GM18507 (cell line): ENCODE results near the gene RGS6.

Experiments used
- DNase-seq: peaks from one replicate; pipeline ENCODE4 v3.0.0; 2011; ENCODE audit warnings: low read depth; ENCODE audit not compliant: insufficient read length; ENCODE audit errors: extremely low spot score
- FAIRE-seq: peaks from 2 replicates; lab custom pipeline; 2011; peaks lifted over from hg19 to GRCh38; lab: Jason Lieb, UNC

The RGS6 gene

DNA sequence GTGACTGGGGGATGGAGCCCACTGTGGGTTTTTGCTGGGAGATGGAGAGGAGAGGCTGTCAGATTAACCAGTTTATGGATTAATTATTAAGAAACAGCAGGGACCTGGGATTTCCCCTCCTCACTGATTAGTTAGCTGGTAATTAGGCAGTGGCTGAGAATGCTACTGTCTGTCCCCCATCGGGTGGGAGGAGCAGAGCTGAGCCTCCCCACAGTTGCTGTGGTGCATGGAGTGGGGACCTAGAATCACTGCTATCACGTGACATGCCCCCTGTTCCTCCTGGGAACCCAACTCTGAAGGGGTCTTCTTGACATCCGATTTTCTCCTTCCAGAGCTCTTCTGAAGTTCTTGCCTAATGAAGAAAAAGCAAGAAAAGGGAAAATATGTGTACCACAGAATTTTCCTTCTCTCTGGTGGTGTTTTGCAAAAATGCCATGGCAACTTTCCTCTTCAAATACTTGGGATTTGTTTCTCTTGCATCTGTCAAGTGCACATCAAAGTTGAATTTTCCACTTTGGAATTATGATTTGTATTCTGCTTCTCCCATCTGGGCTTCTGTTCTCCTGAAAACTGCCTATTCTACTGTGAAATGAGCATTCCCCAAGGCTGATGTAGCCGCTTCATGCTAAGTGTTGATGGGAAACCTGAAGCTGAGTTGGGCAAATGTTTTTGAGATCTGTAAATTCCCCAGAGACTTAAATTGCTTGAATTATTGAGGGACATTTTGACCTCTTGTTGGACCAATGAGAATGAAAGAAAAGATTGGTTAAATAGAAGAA, 264.2 kb downstream of the RGS6 start:
- FAIRE-seq: no peak
- no peak for DNase-seq

DNA sequence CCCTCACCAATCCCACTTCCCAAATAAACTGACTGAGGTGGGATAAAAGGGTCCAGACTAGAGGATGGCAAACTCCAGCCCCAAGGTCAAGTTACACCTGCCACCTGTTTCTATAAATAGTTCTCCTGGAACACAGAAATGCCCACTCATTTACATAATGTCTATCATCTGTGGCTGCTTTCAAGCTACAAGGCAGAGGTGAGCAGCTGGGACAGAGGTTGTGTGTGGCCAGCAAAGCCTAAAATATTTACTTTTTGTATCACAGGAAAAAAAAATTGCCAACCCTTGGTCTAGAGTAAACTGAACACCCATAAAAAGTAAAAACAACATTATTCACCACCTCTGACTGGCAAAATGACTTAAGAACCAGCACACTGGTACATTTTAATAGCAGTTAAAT, 269.4 kb downstream of the RGS6 start:
- FAIRE-seq: no peak
- no peak for DNase-seq

DNA sequence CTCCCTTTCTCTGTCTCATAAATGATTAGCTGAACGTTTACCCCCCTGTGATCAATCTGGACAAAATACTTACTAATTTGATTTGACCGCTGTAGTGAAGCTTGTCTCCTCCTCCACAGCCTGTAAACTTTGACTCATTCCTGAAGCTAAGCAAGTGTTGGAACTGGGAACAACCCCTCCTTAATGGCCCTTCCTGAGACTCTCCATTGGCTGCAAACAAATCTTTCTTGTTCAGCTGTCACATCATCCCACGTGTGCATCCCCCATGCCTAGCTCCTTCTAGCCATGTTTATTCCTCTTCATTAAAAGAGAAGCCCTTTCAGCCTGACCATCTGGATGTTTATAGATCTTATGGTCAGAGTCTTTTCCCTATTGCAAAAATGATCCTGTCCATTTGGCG, 281.2 kb downstream of the RGS6 start:
- DNase-seq: no peak
- no peak for FAIRE-seq

DNA sequence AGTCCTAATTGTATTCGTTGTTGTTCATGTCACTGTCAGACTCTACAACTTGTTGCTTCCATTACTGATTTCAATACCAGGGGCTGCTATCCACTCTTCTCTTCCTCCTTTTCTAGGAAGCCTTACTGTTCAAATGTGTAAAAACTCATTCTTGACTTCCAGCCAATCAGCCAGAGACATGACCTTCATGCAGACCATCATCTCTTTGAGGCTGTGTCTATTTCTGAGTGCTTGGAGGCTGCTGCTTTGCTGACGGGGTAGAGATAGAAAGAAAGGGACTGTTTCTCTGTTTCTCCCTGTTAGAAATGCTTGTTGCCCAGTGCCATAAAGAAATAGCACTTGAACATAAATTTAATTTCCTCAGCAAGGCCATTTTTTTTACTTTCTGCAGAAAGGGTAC, 282.9 kb downstream of the RGS6 start:
- no peak for FAIRE-seq
- no peak for DNase-seq

DNA sequence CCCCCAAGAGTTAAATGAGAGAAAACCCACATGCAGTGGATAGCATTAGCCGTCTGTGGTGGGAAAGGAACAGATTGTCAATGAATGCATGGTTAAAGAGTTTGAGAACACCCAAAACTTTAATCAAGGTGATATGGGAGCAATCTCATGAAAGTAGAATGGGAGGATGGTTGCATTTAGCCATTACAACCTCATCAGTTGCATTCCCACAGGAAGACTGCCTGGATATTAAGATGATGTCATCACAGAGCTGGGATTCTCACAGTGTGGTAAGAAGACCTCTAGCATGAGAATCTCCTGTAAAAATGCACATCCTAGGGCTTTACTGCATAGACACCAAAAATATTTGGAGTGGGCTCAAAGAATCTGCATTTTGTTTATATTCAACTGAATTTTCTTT, 284.9 kb downstream of the RGS6 start:
- DNase-seq: no peak
- FAIRE-seq: no peak

DNA sequence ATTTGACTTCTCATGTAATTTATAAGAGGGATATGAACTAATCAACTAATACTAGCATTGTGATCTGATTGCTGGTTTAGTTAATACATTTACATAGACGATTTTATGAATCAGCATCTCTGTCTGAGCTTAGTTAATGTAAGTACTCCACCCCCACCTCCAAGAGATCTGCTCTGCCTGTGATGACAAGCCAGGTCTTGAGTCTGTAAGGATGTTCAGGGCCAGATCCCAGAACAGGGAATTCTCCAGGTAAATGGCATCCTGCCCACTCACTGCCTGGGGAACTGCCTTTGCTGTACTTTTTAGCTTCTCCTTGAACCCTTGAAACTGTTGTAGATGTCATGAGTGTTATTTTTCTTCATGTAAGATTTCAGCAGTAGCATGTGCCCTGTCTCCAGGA, 289.8 kb downstream of the RGS6 start:
- no peak for FAIRE-seq

DNA sequence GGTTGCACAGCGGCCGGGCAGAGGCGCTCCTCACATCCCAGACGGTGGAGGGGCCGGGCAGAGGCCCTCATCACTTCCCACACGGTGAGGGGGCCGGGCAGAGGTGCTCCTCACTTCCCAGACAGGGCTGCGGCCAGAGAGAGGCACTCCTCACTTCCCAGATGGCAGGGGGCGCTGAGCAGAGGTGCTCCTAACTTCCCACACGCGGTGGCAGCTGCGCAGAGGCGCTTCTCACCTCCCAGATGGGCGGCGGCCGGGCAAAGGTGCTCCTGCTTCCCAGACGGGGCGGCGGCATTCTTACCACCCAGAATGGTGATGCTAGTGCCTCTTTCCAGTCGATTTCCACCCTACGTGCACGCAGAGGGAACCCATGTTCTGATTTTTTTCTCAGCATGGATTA, 304.4 kb downstream of the RGS6 start:
- FAIRE-seq: no peak
- no peak for DNase-seq

More for the DNA sequence above, 289.8 kb downstream of the RGS6 start:
- DNase-seq: no peak

DNA sequence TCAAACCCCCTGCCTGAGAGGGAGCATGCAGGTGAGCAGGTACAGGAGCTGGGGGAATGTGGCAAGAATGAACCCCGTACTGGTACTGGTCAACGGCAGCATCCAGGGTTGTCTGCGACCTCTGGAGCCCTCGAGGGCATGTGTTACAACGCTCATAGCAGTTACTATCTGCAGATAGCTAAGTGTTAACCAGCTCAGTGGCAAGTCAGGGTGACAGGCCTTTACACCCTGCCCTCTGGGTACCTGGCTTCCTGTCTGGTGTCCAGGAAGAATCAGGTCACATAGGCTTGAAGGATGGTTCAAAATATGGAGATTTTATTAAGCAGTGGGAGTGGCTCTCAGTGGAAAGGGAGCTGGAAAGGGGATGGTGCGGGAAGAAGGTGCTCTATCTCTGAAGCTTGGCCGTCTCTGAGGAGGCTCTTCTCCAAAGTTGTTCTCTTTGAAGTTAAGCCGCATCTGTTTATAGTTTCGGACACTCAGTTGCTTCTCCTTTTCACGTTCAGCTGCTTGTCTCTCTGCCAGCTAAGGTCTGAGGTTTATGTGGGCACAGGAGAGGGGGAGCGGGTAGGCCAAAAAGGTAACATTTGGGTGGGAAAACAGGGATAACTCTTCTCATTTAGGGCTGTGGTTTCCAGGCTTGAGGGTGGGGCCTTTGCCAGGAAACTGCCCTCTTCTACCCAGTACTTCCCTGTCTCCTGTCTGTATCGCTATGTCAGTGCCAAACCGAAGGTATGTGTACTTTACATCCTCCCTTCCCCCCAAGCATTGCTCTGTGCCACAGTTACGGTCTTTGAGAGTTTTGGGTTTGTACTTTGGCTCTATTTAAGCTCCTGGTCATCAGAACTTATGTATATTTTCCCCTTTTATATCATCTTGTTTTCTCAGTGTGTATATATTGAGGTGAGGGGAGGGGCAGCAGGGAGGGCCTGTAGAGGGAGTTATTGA, 305.8 kb downstream of the RGS6 start:
- DNase-seq (no peak), FAIRE-seq (no peak)

DNA sequence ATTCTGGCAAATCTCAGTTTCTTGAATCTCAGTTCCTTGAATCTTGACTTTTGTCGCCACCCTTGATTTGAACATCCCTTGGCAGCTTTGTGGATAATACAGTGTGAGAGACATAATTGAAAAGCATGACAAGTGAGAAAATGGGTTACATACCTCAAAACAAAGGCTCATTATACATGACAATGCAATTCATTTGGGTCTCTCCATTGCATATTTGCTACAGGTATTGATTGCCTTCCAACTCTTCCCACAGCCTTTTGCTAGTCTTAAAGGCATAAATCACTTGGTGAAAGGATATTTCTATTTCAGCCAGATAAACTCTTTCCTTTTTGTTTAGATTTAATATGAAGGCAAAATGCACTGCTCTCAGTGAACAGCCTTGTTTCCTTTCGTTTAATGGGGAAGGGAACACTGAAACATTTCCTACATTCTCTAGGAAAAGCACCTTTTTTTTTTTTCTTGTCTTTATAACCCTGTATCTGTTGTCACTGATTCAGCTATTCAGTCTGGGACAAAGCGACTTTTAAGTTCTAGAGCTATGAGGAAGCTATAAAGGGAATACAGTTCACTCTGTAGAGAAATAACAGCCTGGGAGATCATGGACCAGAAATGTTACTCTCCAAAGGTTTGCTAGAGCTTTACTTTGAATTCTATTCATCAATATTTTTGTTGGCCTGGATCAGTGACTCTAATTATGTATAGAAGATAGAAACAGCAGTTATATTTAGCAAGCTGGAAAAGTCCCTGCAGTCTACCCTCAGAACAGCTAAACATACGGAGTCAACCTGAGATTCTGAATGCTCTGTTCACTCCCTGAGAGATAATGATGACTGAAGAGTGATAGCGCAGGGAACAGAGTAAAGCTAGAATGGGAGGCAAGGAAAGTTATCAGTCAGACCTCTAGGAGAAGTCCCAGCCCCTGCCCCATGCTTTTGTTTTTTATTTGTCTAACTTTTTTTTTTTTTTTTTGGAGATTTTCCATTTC, 311.4 kb downstream of the RGS6 start:
- no peak for FAIRE-seq

DNA sequence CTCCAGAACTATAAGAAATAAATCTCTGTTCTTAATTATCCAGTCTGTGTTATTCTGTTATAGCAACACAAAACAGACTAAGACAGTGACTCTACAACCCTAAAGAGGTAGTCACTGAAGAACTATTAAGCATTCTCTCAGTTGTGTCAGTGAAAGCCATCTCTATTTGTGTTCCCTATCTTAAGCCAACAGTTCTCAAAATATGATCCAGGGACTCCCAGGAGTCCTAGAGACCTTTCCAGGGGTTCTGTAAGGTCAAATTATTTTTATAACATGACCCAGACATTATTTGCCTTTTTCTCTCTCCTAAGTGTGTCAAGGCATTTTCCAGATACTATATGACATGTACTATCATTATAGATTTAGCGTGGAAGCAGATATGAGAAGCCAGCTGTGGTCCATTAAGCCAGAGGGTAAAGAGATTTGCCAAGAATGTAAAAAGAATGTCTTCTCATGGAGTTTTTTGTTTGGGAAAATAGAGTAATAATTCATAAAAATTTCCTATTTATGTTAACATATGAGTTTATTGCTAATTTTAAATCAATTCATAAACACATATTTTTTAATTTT, 315.8 kb downstream of the RGS6 start:
- DNase-seq: no peak
- FAIRE-seq: no peak

More for the DNA sequence above, 311.4 kb downstream of the RGS6 start:
- DNase-seq: no peak

DNA sequence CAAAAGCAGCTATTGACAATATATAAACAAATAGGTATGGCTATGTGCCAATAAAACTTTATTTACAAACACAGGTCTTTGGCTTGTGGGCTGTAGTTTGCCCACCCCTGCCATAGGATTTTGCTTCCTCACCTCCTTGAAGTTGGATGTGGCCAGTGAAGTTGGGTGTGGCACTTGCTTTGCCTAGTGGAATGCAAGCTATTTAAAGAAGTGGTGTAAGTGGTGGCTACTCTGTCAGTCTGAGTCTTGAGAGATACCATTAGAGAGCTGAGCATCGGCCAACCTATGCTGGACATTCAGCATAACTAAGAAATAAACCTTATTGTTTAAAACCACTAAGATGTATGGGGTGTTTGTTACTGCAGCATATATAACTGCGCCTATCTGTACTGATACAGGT, 321.3 kb downstream of the RGS6 start:
- FAIRE-seq: no peak
- no peak for DNase-seq

DNA sequence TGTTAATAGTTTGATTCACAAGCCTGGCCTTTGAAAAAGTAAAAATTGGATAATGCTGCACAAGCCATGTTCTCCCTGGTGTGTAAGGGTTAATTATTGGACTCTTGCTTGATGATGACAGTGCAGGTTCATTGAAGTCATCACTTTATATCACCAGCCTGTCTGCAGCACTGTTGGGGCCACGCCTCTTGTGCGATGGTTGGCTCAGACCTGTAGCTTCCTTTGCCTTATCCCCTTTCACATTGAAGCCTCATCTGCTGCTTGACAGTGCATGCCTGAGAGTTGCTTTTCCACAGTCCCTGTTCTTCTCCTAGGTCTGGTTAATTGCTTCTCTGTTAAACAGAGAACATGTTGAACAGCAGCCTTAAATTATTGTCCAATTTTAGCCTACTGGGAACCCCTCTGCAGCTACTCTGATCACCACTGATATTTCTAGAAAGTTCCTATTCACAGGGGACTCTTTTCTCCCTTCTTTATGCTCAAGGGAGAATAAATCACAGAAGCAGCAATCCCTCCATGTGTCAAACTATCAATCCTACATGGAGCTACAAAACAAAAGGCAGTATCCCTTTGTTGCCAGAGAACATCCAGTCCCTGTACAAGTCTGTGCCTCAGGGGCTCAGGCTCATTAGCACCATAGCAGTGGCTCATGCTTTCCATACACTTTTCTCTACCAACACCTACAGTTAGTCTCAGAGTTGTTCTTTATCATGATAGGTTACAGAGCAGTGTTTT, 322.1 kb downstream of the RGS6 start:
- no peak for DNase-seq
- FAIRE-seq: no peak

DNA sequence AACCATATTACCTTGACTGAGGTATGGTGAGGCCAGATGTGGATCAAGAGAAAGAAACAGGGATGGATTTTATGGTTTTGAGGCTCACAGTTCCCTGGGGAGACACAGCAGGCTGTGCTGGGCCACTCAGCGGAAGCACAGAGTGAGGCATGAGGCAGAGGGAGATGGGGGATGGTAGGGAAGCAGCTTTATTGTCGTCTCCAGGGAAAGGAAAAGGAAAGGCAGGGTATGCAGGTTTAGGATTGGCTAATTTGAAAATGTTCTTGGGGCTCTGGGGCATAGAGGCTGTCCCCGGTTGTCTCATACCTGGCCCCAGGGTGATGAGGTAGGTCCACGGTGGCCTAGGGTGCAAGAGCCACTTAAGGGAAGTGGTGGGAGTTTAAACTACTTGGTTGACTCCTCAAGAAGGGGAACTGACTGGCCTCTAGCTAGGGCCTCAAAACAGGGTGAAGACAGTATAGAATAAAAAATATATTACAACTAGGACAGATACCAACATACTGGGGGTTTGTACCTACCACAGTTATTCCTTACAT, 322.8 kb downstream of the RGS6 start:
- no peak for FAIRE-seq

DNA sequence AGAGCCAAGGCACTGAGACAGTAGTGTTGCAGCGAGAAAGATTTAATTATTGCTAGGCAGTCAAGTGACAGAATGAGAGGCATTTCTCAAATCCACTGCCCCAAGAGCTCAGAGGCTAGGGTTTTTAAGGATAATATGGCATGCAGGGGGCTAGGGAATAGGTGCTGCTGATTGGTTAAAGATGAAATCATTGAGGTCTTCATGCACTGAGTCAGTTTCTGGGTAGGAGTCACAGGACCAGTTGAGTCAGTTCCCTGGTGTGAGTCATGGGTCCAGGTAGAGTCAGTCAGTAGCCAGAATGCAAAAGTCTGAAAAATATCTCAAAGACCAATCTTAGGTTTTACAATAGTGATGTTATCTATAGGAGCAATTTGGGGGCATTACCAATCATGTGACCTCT, 323.8 kb downstream of the RGS6 start:
- DNase-seq (no peak), FAIRE-seq (no peak)

More for the DNA sequence above, 322.8 kb downstream of the RGS6 start:
- DNase-seq: no peak

DNA sequence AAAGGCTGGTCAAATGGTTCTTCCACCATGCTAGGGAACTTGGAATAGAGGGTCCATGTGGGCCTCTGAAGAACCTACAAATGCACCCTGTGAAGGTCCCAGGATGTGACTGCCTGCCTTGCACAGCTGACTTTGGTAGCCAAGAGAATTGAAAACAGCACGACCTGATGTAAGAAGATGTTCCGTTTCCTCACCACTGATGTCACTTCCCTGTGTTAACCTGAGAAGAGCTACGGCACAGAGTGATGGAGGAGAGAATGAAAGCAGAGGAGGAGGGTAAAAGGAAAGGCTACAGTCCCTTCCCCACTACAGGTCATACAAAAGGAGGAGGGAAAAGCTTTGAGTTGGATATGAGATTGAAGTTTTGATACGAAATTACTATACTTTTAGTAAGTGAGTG, 328.8 kb downstream of the RGS6 start:
- no peak for DNase-seq
- no peak for FAIRE-seq

DNA sequence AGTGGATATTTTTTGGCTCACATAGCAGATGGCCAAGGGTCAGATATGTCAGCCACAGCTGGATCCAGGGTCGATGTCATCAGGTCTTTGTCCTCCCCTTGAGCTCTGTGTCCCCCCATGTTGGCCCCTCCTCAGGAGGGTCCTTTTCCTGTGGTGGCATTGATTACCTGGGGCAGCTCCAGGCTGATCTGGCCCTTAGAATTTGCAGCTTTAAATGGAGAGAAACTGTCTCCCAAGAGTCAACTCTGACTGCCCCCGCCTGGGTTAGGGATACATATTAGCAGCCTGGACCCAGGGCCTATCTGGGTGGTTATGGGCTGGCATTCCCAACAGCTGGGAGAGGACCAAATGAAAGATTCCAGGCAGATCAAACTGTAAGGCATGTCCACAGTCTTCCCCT, 330.5 kb downstream of the RGS6 start:
- FAIRE-seq: no peak
- DNase-seq: no peak

DNA sequence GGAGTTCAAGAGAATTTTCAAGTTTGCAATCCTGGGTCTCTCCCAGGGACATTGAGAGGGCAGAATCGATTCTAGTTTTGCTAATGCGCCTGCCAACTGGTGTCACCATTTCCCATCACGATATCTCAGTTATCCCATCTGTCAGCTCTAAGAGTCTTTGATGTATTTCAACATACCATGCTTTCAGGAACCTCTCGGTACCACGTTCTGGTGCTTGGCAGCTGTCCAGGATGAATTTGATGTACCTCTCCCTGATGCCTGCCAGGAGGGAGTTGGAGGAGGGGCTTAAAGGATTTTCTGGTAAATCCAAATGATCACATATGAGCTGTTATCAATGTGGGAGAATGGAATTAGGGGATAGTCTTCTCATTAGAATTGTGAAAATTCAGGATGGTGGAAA, 332.5 kb downstream of the RGS6 start:
- DNase-seq (no peak), FAIRE-seq (no peak)

DNA sequence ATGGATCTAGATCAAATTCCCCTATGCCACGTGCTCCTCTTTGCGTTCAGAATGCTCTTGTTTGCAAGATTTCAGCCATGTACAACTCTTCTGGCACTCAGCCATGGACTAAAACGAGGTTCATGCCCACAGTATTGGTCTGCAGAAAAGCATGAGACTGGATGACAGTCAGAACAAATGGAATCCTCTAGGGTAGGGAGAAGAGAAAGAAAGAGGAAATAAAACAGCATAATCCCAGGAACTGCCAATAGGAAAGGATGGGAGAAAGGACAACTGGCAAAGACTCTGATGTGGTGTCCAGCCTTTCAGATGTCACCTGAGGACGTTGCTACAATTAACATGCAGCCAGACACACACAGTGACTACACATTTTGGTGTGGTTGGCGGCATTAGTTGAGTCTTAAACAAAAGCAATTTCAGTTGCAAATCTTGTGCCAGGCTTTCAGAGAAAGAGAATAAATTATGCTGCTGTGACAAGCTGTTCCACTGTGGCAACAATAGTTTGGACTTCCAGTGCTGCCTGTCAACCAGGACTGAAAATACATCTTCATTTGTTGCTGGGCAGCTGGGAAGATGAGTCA, 338.0 kb downstream of the RGS6 start:
- FAIRE-seq: no peak

More for the DNA sequence above, 338.0 kb downstream of the RGS6 start:
- no peak for DNase-seq
